Measurements from ENCODE around the gene UBE2H. TPM values are rescaled to one million over a fixed set of nuclear protein-coding genes. Genes with fewer than 3 reads are reported as not detected.
A peak's percentile ranks its signal among the peaks of the same experiment; 100 is the strongest.
"Not testable (repeated sequence)": the region's sequence is repeated elsewhere in the genome, so short reads cannot be mapped to it uniquely, and the experiment has no call there.

Gene UBE2H
- total and polyA plus RNA-seq, 4 donors: 71.0 to 118 (median 97.7) TPM

- Histone ChIP-seq H3K27ac (ENCODE audit: low read depth, low read length) (no peak overlapping the region), H3K27me3 (ENCODE audit: control insufficient read depth, insufficient read depth, low read length) (no peaks in the 10 kb centered on the region)
- 83% methylated on average over 1 of the region's 1 CpG for WGBS (ENCODE audit: insufficient coverage)
Measured at GRCh38 chr7:129865925-129866201, 86.9 kb downstream of the UBE2H start.

GRCh38 chr7:129865093-129865924 is 87.5 kb downstream of the UBE2H start:
- Histone ChIP-seq H3K4me3 (ENCODE audit: low read depth, low read length) (no peak overlapping the region), H3K27ac (ENCODE audit: low read depth, low read length) (no peak overlapping the region), H3K36me3 (ENCODE audit: control insufficient read depth, insufficient read depth, low read length) (no peaks in the 10 kb centered on the region), H3K9me3 (ENCODE audit: control insufficient read depth, insufficient read depth, low read length) (no peaks in the 10 kb centered on the region), H3K4me1 (ENCODE audit: control insufficient read depth, insufficient read depth, low read length) (no peaks in the 10 kb centered on the region), H3K27me3 (ENCODE audit: control insufficient read depth, insufficient read depth, low read length) (no peaks in the 10 kb centered on the region)
- WGBS (ENCODE audit: insufficient coverage): no CpG with 5 or more reads among the region's 4 CpGs
- no peak for DNase-seq (ENCODE audit: low read depth in 4 of 6, low spot score in 6 of 6)

More at GRCh38 chr7:129865925-129866201, 86.9 kb downstream of the UBE2H start:
- Histone ChIP-seq H3K36me3 (ENCODE audit: control insufficient read depth, insufficient read depth, low read length) (no peaks in the 10 kb centered on the region), H3K4me1 (ENCODE audit: control insufficient read depth, insufficient read depth, low read length) (no peaks in the 10 kb centered on the region), H3K4me3 (ENCODE audit: low read depth, low read length) (no peak overlapping the region), H3K9me3 (ENCODE audit: control insufficient read depth, insufficient read depth, low read length) (no peaks in the 10 kb centered on the region)
- DNase-seq (ENCODE audit: low read depth in 4 of 6, low spot score in 6 of 6): no peak

GRCh38 chr7:129864676-129865075 is 88.1 kb downstream of the UBE2H start:
- not testable (repeated sequence) for H3K36me3 ChIP-seq (ENCODE audit: control insufficient read depth, insufficient read depth, low read length); DNase-seq (ENCODE audit: low read depth in 4 of 6, low spot score in 6 of 6); H3K4me1 ChIP-seq (ENCODE audit: control insufficient read depth, insufficient read depth, low read length); H3K9me3 ChIP-seq (ENCODE audit: control insufficient read depth, insufficient read depth, low read length); H3K4me3 ChIP-seq (ENCODE audit: low read depth, low read length); H3K27ac ChIP-seq (ENCODE audit: low read depth, low read length); H3K27me3 ChIP-seq (ENCODE audit: control insufficient read depth, insufficient read depth, low read length)
- no CpG with 5 or more reads among the region's 8 CpGs for WGBS (ENCODE audit: insufficient coverage)

GRCh38 chr7:129864042-129864441 is 88.7 kb downstream of the UBE2H start:
- WGBS (ENCODE audit: insufficient coverage): 60% methylated on average over 2 of the region's 3 CpGs
- Histone ChIP-seq H3K4me1 (ENCODE audit: control insufficient read depth, insufficient read depth, low read length) (no peaks in the 10 kb centered on the region), H3K36me3 (ENCODE audit: control insufficient read depth, insufficient read depth, low read length) (no peaks in the 10 kb centered on the region), H3K27me3 (ENCODE audit: control insufficient read depth, insufficient read depth, low read length) (no peaks in the 10 kb centered on the region), H3K4me3 (ENCODE audit: low read depth, low read length) (no peak overlapping the region), H3K9me3 (ENCODE audit: control insufficient read depth, insufficient read depth, low read length) (no peaks in the 10 kb centered on the region), H3K27ac (ENCODE audit: low read depth, low read length) (no peak overlapping the region)
- peak in 1 of 6 donors; percentile 17 for DNase-seq (ENCODE audit: low read depth in 4 of 6, low spot score in 6 of 6)

GRCh38 chr7:129862682-129863081 is 90.1 kb downstream of the UBE2H start:
- Histone ChIP-seq H3K4me1 (ENCODE audit: control insufficient read depth, insufficient read depth, low read length) (no peaks in the 10 kb centered on the region), H3K27me3 (ENCODE audit: control insufficient read depth, insufficient read depth, low read length) (no peaks in the 10 kb centered on the region), H3K9me3 (ENCODE audit: control insufficient read depth, insufficient read depth, low read length) (no peaks in the 10 kb centered on the region), H3K36me3 (ENCODE audit: control insufficient read depth, insufficient read depth, low read length) (no peaks in the 10 kb centered on the region), H3K27ac (ENCODE audit: low read depth, low read length) (no peak overlapping the region), H3K4me3 (ENCODE audit: low read depth, low read length) (no peak overlapping the region)
- no CpG with 5 or more reads among the region's 3 CpGs for WGBS (ENCODE audit: insufficient coverage)
- DNase-seq (ENCODE audit: low read depth in 4 of 6, low spot score in 6 of 6): no peak

GRCh38 chr7:129860784-129861183 is 92.0 kb downstream of the UBE2H start:
- H3K36me3 ChIP-seq (ENCODE audit: control insufficient read depth, insufficient read depth, low read length); H3K9me3 ChIP-seq (ENCODE audit: control insufficient read depth, insufficient read depth, low read length); H3K4me1 ChIP-seq (ENCODE audit: control insufficient read depth, insufficient read depth, low read length); H3K4me3 ChIP-seq (ENCODE audit: low read depth, low read length); H3K27me3 ChIP-seq (ENCODE audit: control insufficient read depth, insufficient read depth, low read length); H3K27ac ChIP-seq (ENCODE audit: low read depth, low read length); DNase-seq (ENCODE audit: low read depth in 4 of 6, low spot score in 6 of 6): not testable (repeated sequence)
- 85% methylated on average over 2 of the region's 6 CpGs for WGBS (ENCODE audit: insufficient coverage)

- Histone ChIP-seq H3K4me3 (ENCODE audit: low read depth, low read length) (no peak overlapping the region), H3K27me3 (ENCODE audit: control insufficient read depth, insufficient read depth, low read length) (no peaks in the 10 kb centered on the region), H3K9me3 (ENCODE audit: control insufficient read depth, insufficient read depth, low read length) (no peaks in the 10 kb centered on the region), H3K27ac (ENCODE audit: low read depth, low read length) (no peak overlapping the region), H3K36me3 (ENCODE audit: control insufficient read depth, insufficient read depth, low read length) (no peaks in the 10 kb centered on the region), H3K4me1 (ENCODE audit: control insufficient read depth, insufficient read depth, low read length) (no peaks in the 10 kb centered on the region)
- peak in 1 of 6 donors; percentile 22 for DNase-seq (ENCODE audit: low read depth in 4 of 6, low spot score in 6 of 6)
- no CpG with 5 or more reads among the region's 2 CpGs for WGBS (ENCODE audit: insufficient coverage)
Measured at GRCh38 chr7:129859183-129859582, 93.6 kb downstream of the UBE2H start.

- no peak overlapping the region for H3K27ac ChIP-seq (ENCODE audit: low read depth, low read length)
- no peak overlapping the region for H3K4me3 ChIP-seq (ENCODE audit: low read depth, low read length)
- no peaks in the 10 kb centered on the region for H3K4me1 ChIP-seq (ENCODE audit: control insufficient read depth, insufficient read depth, low read length)
- no peaks in the 10 kb centered on the region for H3K36me3 ChIP-seq (ENCODE audit: control insufficient read depth, insufficient read depth, low read length)
- no peaks in the 10 kb centered on the region for H3K9me3 ChIP-seq (ENCODE audit: control insufficient read depth, insufficient read depth, low read length)
- WGBS (ENCODE audit: insufficient coverage): no CpG with 5 or more reads among the region's 2 CpGs
- no peaks in the 10 kb centered on the region for H3K27me3 ChIP-seq (ENCODE audit: control insufficient read depth, insufficient read depth, low read length)
- no peak for DNase-seq (ENCODE audit: low read depth in 4 of 6, low spot score in 6 of 6)
Measured at GRCh38 chr7:129858490-129858889, 94.3 kb downstream of the UBE2H start.

GRCh38 chr7:129857313-129857712 is 95.4 kb downstream of the UBE2H start:
- 100% methylated on average over 1 of the region's 1 CpG for WGBS (ENCODE audit: insufficient coverage)
- DNase-seq (ENCODE audit: low read depth in 4 of 6, low spot score in 6 of 6): no peak
- H3K27me3 ChIP-seq (ENCODE audit: control insufficient read depth, insufficient read depth, low read length): no peaks in the 10 kb centered on the region
- no peaks in the 10 kb centered on the region for H3K4me1 ChIP-seq (ENCODE audit: control insufficient read depth, insufficient read depth, low read length)
- no peaks in the 10 kb centered on the region for H3K9me3 ChIP-seq (ENCODE audit: control insufficient read depth, insufficient read depth, low read length)
- H3K4me3 ChIP-seq (ENCODE audit: low read depth, low read length): no peak overlapping the region
- H3K27ac ChIP-seq (ENCODE audit: low read depth, low read length): no peak overlapping the region
- no peaks in the 10 kb centered on the region for H3K36me3 ChIP-seq (ENCODE audit: control insufficient read depth, insufficient read depth, low read length)

GRCh38 chr7:129855935-129856717 is 96.6 kb downstream of the UBE2H start:
- no peak overlapping the region for H3K27ac ChIP-seq (ENCODE audit: low read depth, low read length)
- H3K9me3 ChIP-seq (ENCODE audit: control insufficient read depth, insufficient read depth, low read length): no peaks in the 10 kb centered on the region
- DNase-seq (ENCODE audit: low read depth in 4 of 6, low spot score in 6 of 6): no peak
- H3K27me3 ChIP-seq (ENCODE audit: control insufficient read depth, insufficient read depth, low read length): no peaks in the 10 kb centered on the region
- no peaks in the 10 kb centered on the region for H3K4me1 ChIP-seq (ENCODE audit: control insufficient read depth, insufficient read depth, low read length)
- H3K36me3 ChIP-seq (ENCODE audit: control insufficient read depth, insufficient read depth, low read length): no peaks in the 10 kb centered on the region
- H3K4me3 ChIP-seq (ENCODE audit: low read depth, low read length): no peak overlapping the region
- 93% methylated on average over 3 of the region's 5 CpGs for WGBS (ENCODE audit: insufficient coverage)

All from spinal cord (tissue), 10 donors.